Measurements from ENCODE around the gene KRTAP20-4. TPM values are rescaled to one million over a fixed set of nuclear protein-coding genes. Genes with fewer than 3 reads are reported as not detected.

The KRTAP20-4 gene
- total RNA-seq, 1 donor from 2014 or later = not detected

DNA sequence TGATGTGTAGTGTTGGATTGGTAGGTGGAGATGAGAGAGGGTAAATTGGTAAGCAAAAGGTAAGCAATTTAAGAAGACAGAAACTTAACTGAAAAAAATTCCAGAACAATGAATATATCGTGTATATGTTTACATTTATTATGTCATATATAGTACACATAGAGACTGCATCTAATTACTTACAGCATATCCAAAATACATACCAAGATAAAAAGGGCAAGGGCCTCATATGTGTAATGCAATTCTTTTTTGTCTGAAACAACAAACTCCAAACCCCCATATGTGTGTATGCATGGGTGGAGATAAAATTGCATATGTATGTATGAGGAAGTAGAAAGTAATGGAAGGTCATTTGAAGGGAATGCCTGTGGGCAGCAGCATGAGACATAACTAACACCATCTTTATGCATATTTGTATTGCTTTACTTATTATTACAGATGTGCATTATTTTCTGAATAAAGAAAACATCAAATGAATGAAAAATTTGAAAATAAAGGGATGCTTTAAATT is 26.5 kb downstream of the KRTAP20-4 start:
- DNase-seq (ENCODE audit: low read depth in 2 of 2) = no peak

DNA sequence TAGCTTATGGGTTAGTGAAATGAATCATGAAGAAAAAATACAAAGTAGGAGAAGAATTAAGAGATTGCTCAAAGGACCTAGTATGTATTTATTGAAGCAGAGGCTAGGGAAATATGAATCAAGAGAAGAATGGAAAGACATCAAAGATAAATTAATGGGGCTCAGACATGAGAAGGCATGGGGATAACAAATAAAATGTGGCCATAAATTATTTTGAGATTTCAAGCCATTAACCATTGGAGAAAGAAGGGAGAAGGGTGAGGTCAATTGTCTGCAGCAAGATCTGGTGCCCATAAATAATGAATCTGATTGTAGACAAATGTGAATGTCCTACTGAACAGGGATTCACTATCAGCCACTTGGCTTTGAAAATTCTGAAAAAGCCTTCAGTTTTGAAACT is 32.5 kb downstream of the KRTAP20-4 start:
- no peak for DNase-seq (ENCODE audit: low read depth in 2 of 2)

DNA sequence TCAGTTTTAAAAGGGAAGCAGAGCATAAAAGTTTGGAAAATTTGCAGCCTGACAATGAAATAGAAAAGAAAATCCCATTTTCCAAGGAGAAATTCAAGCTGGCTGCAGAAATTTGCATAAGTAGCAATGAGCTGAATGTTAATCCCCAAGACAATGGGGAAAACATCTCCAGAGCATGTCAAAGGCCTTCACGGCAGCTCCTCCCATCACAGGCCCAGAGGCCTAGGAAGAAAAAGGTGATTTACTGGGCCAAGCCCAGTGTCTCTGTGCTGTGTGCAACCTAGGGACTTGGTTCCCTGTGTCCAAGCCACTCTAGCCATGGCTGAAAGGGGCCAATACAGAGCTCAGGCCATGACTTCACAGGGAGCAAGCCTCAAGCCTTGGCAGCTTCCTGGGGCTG is 48.3 kb downstream of the KRTAP20-4 start:
- DNase-seq (ENCODE audit: low read depth in 2 of 2) = no peak

Other genes starting within 250 kb of the KRTAP20-4 start
- not detected in 2 replicates for gene KRTAP13-2, start 248.4 kb upstream of the KRTAP20-4 start, total RNA-seq
- gene KRTAP13-1, start 224.6 kb upstream of the KRTAP20-4 start, total RNA-seq = not detected in 2 replicates
- not detected in 2 replicates for gene KRTAP13-3, start 194.7 kb upstream of the KRTAP20-4 start, total RNA-seq
- not detected in 2 replicates for gene KRTAP13-4, start 190.4 kb upstream of the KRTAP20-4 start, total RNA-seq
- gene KRTAP15-1, start 180.4 kb upstream of the KRTAP20-4 start, total RNA-seq = not detected in 2 replicates
- gene KRTAP19-1, start 140.3 kb upstream of the KRTAP20-4 start, total RNA-seq = not detected in 2 replicates
- gene KRTAP19-2, start 133.2 kb upstream of the KRTAP20-4 start, total RNA-seq = not detected in 2 replicates
- gene KRTAP19-3, start 128.6 kb upstream of the KRTAP20-4 start, total RNA-seq = not detected in 2 replicates
- not detected in 2 replicates for gene KRTAP19-4, start 123.5 kb upstream of the KRTAP20-4 start, total RNA-seq
- gene KRTAP19-5, start 118.5 kb upstream of the KRTAP20-4 start, total RNA-seq = not detected in 2 replicates
- not detected in 2 replicates for gene KRTAP19-6, start 78.8 kb upstream of the KRTAP20-4 start, total RNA-seq
- not detected in 2 replicates for gene KRTAP19-7, start 59.3 kb upstream of the KRTAP20-4 start, total RNA-seq
- gene KRTAP22-2, start 30.2 kb upstream of the KRTAP20-4 start, total RNA-seq = not detected in 2 replicates
- not detected in 2 replicates for gene KRTAP6-3, start 28.2 kb upstream of the KRTAP20-4 start, total RNA-seq
- not detected in 2 replicates for gene KRTAP6-2, start 21.7 kb upstream of the KRTAP20-4 start, total RNA-seq
- not detected in 2 replicates for gene KRTAP22-1, start 19.5 kb upstream of the KRTAP20-4 start, total RNA-seq
- not detected in 2 replicates for gene KRTAP6-1, start 6.7 kb upstream of the KRTAP20-4 start, total RNA-seq
- gene KRTAP20-1, start 4.2 kb upstream of the KRTAP20-4 start, total RNA-seq = not detected in 2 replicates
- not detected in 2 replicates for gene KRTAP20-2, start 14.6 kb downstream of the KRTAP20-4 start, total RNA-seq
- not detected in 2 replicates for gene KRTAP20-3, start 22.2 kb downstream of the KRTAP20-4 start, total RNA-seq
- gene KRTAP21-3, start 98.2 kb downstream of the KRTAP20-4 start, total RNA-seq = not detected in 2 replicates
- gene KRTAP21-2, start 126.6 kb downstream of the KRTAP20-4 start, total RNA-seq = not detected in 2 replicates
- gene KRTAP21-1, start 134.8 kb downstream of the KRTAP20-4 start, total RNA-seq = not detected in 2 replicates
- not detected in 2 replicates for gene KRTAP8-1, start 192.6 kb downstream of the KRTAP20-4 start, total RNA-seq
- not detected in 2 replicates for gene KRTAP7-1, start 209.1 kb downstream of the KRTAP20-4 start, total RNA-seq

Data from lung microvascular endothelial cell (primary cell).